ENCODE measurements around the gene GPR141. TPM values are rescaled to one million over a fixed set of nuclear protein-coding genes. Genes with fewer than 3 reads are reported as not detected.

Gene GPR141
- total RNA-seq, 4 donors from 2014 or later: 0.78 TPM; not detected in 2

GRCh38 chr7:37719077-37719476 is 35.5 kb downstream of the GPR141 start:
- TF ChIP-seq POLR2A (IDR thresholded peaks at IDR 0.05) (no peak), CTCF (IDR thresholded peaks at IDR 0.05) (no peak)
- Histone ChIP-seq H3K27ac (no peak overlapping the region), H3K36me3 (no peaks in the 10 kb centered on the region), H3K4me3 (replicated peaks in 1 of 3) (no peak overlapping the region), H3K9me3 (no peaks in the 10 kb centered on the region), H3K27me3 (no peaks in the 10 kb centered on the region), H3K4me1 (peaks cover 5 to 6% of the 10 kb centered on the region in 2 donors)
- 45 to 71% methylated on average over 1 of the region's 1 CpG for WGBS, 2 donors
- no peak for DNase-seq
- intact Hi-C loops (cut with DNase I): no loop called here

DNA sequence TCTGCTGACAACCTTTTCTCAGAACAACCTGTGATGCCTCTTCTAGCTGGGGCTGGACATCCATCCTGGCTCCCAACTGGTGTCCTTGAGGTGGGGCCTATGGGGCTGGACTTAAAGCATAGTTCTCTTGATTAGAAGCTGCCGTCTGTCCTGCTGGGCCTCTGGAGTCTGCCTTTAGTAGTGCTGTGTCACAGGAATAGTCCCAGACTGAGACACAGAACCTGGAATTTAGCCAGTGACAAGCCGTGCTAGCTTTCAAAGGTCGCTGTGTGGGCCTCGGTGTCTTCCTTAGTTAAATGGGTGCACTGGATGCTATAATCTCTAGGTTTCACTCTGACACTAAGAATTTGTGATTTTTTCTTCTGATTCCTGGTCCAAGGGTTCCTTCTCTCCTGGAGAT is 41.2 kb downstream of the GPR141 start:
- Histone ChIP-seq H3K4me1 (peaks cover 0 to 10% of the 10 kb centered on the region in 2 donors), H3K36me3 (no peaks in the 10 kb centered on the region), H3K27ac (no peak overlapping the region), H3K4me3 (replicated peaks in 1 of 3) (no peak overlapping the region), H3K9me3 (no peaks in the 10 kb centered on the region), H3K27me3 (no peaks in the 10 kb centered on the region)
- WGBS, 2 donors: 96% methylated on average over 4 of the region's 4 CpGs
- no peak for DNase-seq
- TF ChIP-seq POLR2A (IDR thresholded peaks at IDR 0.05): no peak
- TF ChIP-seq CTCF (IDR thresholded peaks at IDR 0.05): no peak
- intact Hi-C loops (cut with DNase I): no loop called here

DNA sequence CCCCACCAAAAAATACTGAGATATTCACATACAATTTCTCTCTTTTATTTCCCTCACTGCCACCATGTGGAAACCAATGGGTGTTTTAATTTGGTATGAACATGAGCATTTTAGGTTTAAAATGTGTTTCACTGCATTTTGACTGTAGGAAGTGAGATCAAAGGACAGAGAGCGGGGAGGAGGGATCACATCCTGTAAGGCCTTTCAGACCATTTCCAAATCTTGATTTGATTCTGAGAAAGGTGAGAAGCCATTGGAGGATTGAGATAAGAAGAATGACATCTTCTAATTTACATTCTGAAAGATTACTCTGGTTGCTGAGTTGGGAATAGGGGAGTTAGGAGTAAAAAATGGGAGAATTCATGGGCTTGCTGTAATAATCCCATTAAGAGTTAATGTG is 42.5 kb downstream of the GPR141 start:
- no peaks in the 10 kb centered on the region for H3K27me3 ChIP-seq
- peaks cover 6 to 22% of the 10 kb centered on the region in 2 donors for H3K4me1 ChIP-seq
- H3K4me3 ChIP-seq (replicated peaks in 1 of 3): no peak overlapping the region
- no peak overlapping the region for H3K27ac ChIP-seq
- 97 to 98% methylated on average over 1 of the region's 1 CpG for WGBS, 2 donors
- intact Hi-C loops (cut with DNase I): no loop called here
- H3K36me3 ChIP-seq: no peaks in the 10 kb centered on the region
- H3K9me3 ChIP-seq: no peaks in the 10 kb centered on the region
- TF ChIP-seq CTCF (IDR thresholded peaks at IDR 0.05): no peak
- TF ChIP-seq POLR2A (IDR thresholded peaks at IDR 0.05): no peak
- no peak for DNase-seq

DNA sequence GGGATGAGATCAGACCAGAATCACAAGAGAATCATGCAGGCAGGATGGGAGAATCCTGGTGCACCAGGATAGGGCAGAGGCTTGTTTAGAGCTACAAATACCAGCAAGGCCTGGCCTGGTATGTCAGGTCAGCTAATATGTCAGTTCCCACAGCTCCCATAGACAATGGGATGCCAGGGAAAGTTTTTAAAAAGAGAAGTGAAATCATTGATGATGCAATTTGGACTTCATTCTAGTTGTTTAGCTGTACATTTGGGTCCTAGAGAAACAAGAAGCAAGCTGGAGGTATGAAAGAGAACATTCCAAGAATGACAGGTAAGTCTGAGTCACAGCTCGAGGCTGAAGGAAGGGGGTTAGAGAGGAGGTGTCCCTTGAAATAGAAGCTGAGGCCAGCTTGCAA is 45.2 kb downstream of the GPR141 start:
- Histone ChIP-seq H3K4me1 (peaks cover 6 to 27% of the 10 kb centered on the region in 2 donors), H3K9me3 (no peaks in the 10 kb centered on the region), H3K27me3 (no peaks in the 10 kb centered on the region), H3K36me3 (no peaks in the 10 kb centered on the region), H3K27ac (peak overlapping the region in 2 of 3 donors; percentile 3 to 51), H3K4me3 (replicated peaks in 1 of 3) (no peak overlapping the region)
- 41 to 56% methylated on average over 1 of the region's 1 CpG for WGBS, 2 donors
- DNase-seq: no peak
- no peak for TF ChIP-seq CTCF (IDR thresholded peaks at IDR 0.05)
- TF ChIP-seq POLR2A (IDR thresholded peaks at IDR 0.05): no peak
- intact Hi-C loops (cut with DNase I): no loop called here

- Histone ChIP-seq H3K36me3 (no peaks in the 10 kb centered on the region), H3K9me3 (no peaks in the 10 kb centered on the region), H3K4me1 (peaks cover 6 to 27% of the 10 kb centered on the region in 2 donors), H3K27ac (peak overlapping the region in 2 of 3 donors; percentile 3 to 51), H3K4me3 (replicated peaks in 1 of 3) (no peak overlapping the region), H3K27me3 (no peaks in the 10 kb centered on the region)
- intact Hi-C loops (cut with DNase I): no loop called here
- DNase-seq: no peak
- TF ChIP-seq CTCF (IDR thresholded peaks at IDR 0.05) (no peak), POLR2A (IDR thresholded peaks at IDR 0.05) (no peak)
Measured at GRCh38 chr7:37729181-37729580, 45.6 kb downstream of the GPR141 start.
